ENCODE data around the gene PARP14. TPM values are rescaled to one million over a fixed set of nuclear protein-coding genes. Genes with fewer than 3 reads are reported as not detected.
A peak's percentile ranks its signal among the peaks of the same experiment; 100 is the strongest.

Gene PARP14
- total and polyA plus RNA-seq, 8 donors = 5.0 to 49.7 (median 21.6) TPM

- Histone ChIP-seq H3K27me3 (no peaks in the 10 kb centered on the region), H3K36me3 (peaks cover 0 to 20% (median 17%) of the 10 kb centered on the region in 4 donors), H3K4me1 (no peaks in the 10 kb centered on the region), H3K9me3 (no peaks in the 10 kb centered on the region), H3K27ac (peak overlapping the region in 2 of 5 donors; percentile 58 to 63), H3K4me3 (no peak overlapping the region)
- WGBS, 5 donors = 81 to 92% (median 88%) methylated on average over 3 of the region's 3 CpGs
- TF ChIP-seq EP300 (IDR thresholded peaks at IDR 0.05) = no peak
- TF ChIP-seq POLR2A (IDR thresholded peaks at IDR 0.05) = no peak
- TF ChIP-seq, protein P1, sequence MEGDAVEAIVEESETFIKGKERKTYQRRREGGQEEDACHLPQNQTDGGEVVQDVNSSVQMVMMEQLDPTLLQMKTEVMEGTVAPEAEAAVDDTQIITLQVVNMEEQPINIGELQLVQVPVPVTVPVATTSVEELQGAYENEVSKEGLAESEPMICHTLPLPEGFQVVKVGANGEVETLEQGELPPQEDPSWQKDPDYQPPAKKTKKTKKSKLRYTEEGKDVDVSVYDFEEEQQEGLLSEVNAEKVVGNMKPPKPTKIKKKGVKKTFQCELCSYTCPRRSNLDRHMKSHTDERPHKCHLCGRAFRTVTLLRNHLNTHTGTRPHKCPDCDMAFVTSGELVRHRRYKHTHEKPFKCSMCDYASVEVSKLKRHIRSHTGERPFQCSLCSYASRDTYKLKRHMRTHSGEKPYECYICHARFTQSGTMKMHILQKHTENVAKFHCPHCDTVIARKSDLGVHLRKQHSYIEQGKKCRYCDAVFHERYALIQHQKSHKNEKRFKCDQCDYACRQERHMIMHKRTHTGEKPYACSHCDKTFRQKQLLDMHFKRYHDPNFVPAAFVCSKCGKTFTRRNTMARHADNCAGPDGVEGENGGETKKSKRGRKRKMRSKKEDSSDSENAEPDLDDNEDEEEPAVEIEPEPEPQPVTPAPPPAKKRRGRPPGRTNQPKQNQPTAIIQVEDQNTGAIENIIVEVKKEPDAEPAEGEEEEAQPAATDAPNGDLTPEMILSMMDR (IDR thresholded peaks at IDR 0.05) = no peak
- no peak for TF ChIP-seq POLR2AphosphoS5 (IDR thresholded peaks at IDR 0.05)
- intact Hi-C loops (cut with DNase I; ENCODE audit: low total_unique reads) = no loop called here
- DNase-seq = no peak
These were observed 87.1 kb downstream of the PARP14 start for GRCh38 chr3:122767540-122768372.

- no peak overlapping the region for H3K27ac ChIP-seq
- H3K4me1 ChIP-seq = no peaks in the 10 kb centered on the region
- H3K4me3 ChIP-seq = no peak overlapping the region
- H3K9me3 ChIP-seq = no peaks in the 10 kb centered on the region
- WGBS, 5 donors = 92 to 97% (median 95%) methylated on average over 5 of the region's 5 CpGs
- intact Hi-C loops (cut with DNase I; ENCODE audit: low total_unique reads) = no loop called here
- H3K36me3 ChIP-seq = peaks cover 0 to 25% (median 22%) of the 10 kb centered on the region in 4 donors
- no peak for DNase-seq
- H3K27me3 ChIP-seq = no peaks in the 10 kb centered on the region
- no peak for TF ChIP-seq POLR2A (IDR thresholded peaks at IDR 0.05)
- TF ChIP-seq, protein P1 (IDR thresholded peaks at IDR 0.05) = no peak
- TF ChIP-seq POLR2AphosphoS5 (IDR thresholded peaks at IDR 0.05) = no peak
- TF ChIP-seq EP300 (IDR thresholded peaks at IDR 0.05) = no peak
These were observed 90.0 kb downstream of the PARP14 start for GRCh38 chr3:122770521-122771202.

- H3K27me3 ChIP-seq = no peaks in the 10 kb centered on the region
- no peaks in the 10 kb centered on the region for H3K4me1 ChIP-seq
- TF ChIP-seq POLR2AphosphoS5 (IDR thresholded peaks at IDR 0.05) (no peak), POLR2A (IDR thresholded peaks at IDR 0.05) (no peak), EP300 (IDR thresholded peaks at IDR 0.05) (no peak)
- TF ChIP-seq, protein P1 (IDR thresholded peaks at IDR 0.05) = no peak
- DNase-seq = no peak
- no peaks in the 10 kb centered on the region for H3K9me3 ChIP-seq
- peaks cover 0 to 21% (median 15%) of the 10 kb centered on the region in 4 donors for H3K36me3 ChIP-seq
- no peak overlapping the region for H3K4me3 ChIP-seq
- intact Hi-C loops (cut with DNase I; ENCODE audit: low total_unique reads) = no loop called here
- WGBS, 5 donors = 90 to 100% (median 93%) methylated on average over 1 of the region's 1 CpG
- H3K27ac ChIP-seq = no peak overlapping the region
These were observed 92.2 kb downstream of the PARP14 start for GRCh38 chr3:122772827-122773226.

DNA sequence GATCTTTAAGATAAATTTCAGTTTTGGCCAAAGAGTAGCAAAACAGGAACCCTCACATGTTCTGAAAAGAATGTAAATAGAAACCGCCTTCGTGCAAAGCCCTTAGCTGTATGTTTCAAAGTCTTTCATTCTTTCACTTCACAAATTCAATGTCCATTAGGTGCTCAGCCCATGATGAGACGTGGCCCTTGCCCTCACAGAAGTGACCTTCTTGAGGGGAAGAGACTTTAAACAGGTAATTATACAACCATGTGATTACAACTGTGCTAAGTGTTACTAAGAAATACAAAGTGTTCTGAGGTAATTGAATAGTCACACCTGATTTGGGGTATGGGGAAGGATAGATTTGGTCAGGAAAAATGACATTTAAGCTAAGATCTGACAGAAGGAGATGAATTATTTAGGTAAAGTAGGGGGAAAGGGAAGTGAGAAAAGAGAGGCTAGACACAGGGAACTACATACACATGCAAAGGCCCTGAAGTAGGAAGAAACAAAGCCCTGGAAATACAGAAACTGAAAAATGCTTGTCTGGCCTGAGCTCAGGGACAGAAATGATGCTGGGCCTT, 93.4 kb downstream of the PARP14 start:
- no peak overlapping the region for H3K27ac ChIP-seq
- no peaks in the 10 kb centered on the region for H3K9me3 ChIP-seq
- intact Hi-C loops (cut with DNase I; ENCODE audit: low total_unique reads) = no loop called here
- no peak for DNase-seq
- peaks cover 0 to 16% (median 14%) of the 10 kb centered on the region in 4 donors for H3K36me3 ChIP-seq
- H3K27me3 ChIP-seq = no peaks in the 10 kb centered on the region
- no peak overlapping the region for H3K4me3 ChIP-seq
- no peaks in the 10 kb centered on the region for H3K4me1 ChIP-seq
- 74 to 93% (median 86%) methylated on average over 3 of the region's 3 CpGs for WGBS, 5 donors
- TF ChIP-seq EP300 (IDR thresholded peaks at IDR 0.05) (no peak), POLR2A (IDR thresholded peaks at IDR 0.05) (no peak), POLR2AphosphoS5 (IDR thresholded peaks at IDR 0.05) (no peak)
- TF ChIP-seq, protein P1 (IDR thresholded peaks at IDR 0.05) = no peak

Measured in stomach (tissue), 9 donors.